WTC11 (cell line): ENCODE measurements around the gene FAM9A. TPM values are rescaled to one million over a fixed set of nuclear protein-coding genes. Genes with fewer than 3 reads are reported as not detected.
A peak's percentile ranks its signal among the peaks of the same experiment; 100 is the strongest.

Source experiments
- ATAC-seq: fragments of 200-7000 bp; cut with Tn5 transposase; 2 replicates; pipeline ENCODE4 v1.10.0; 2021; ENCODE audit warnings: mild to moderate bottlenecking, moderate library complexity
- CTCF ChIA-PET: fragments of 300-600 bp; sonication (Branson Sonifier 250); formaldehyde crosslinking; loops from one replicate; lab custom pipeline; 2021; ENCODE audit warnings: antibody characterized with exemption; lab: Charles Lee
- POLR2A ChIA-PET: fragments of 350-600 bp; sonication (Branson Sonifier 250); formaldehyde crosslinking; loops from one replicate; lab custom pipeline; 2021; ENCODE audit warnings: antibody characterized with exemption; lab: Charles Lee
- DNase-seq: peaks from one replicate; pipeline ENCODE4 v3.0.0; 2021; ENCODE audit warnings: low spot score
- H3K27ac Mint-ChIP-seq: 2 replicates; pipeline ENCODE4 v1.8.0; 2021; ENCODE audit warnings: mixed read lengths
- H3K27me3 Mint-ChIP-seq: 2 replicates; pipeline ENCODE4 v1.8.0; 2021; ENCODE audit warnings: low read depth, mild to moderate bottlenecking, moderate library complexity, mixed read lengths
- H3K36me3 Mint-ChIP-seq: 2 replicates; pipeline ENCODE4 v1.8.0; 2021; ENCODE audit warnings: mixed read lengths
- H3K4me1 Mint-ChIP-seq: 2 replicates; pipeline ENCODE4 v1.8.0; 2022; ENCODE audit warnings: mixed read lengths
- H3K4me3 Mint-ChIP-seq: 2 replicates; pipeline ENCODE4 v1.8.0; 2021; ENCODE audit warnings: mild to moderate bottlenecking, moderate library complexity, mixed read lengths
- H3K9me3 Mint-ChIP-seq: 2 replicates; pipeline ENCODE4 v1.8.0; 2021; ENCODE audit warnings: mixed read lengths
- CREM ChIP-seq: sonication (generic); formaldehyde crosslinking; IDR thresholded peaks from 2 replicates; pipeline ENCODE4 v1.8.1; 2022; ENCODE audit warnings: mild to moderate bottlenecking, missing genetic modification reagents, moderate library complexity
- ELF4 ChIP-seq: sonication (generic); formaldehyde crosslinking; IDR thresholded peaks from 2 replicates; pipeline ENCODE4 v1.8.1; 2022; ENCODE audit warnings: low read depth, mild to moderate bottlenecking, moderate library complexity, missing genetic modification reagents
- EMX1 ChIP-seq: fragments of 250-450 bp; sonication (Bioruptor Pico); IDR thresholded peaks from 2 replicates; pipeline ENCODE4 v1.8.0; 2021; ENCODE audit warnings: mild to moderate bottlenecking
- ESRRA ChIP-seq: sonication (generic); formaldehyde crosslinking; IDR thresholded peaks from 2 replicates; pipeline ENCODE4 v1.8.1; 2022; ENCODE audit warnings: mild to moderate bottlenecking, missing genetic modification reagents, borderline replicate concordance
- FOXJ3 ChIP-seq: sonication (generic); formaldehyde crosslinking; IDR thresholded peaks from 2 replicates; pipeline ENCODE4 v1.9.0; 2021; ENCODE audit warnings: missing genetic modification reagents, mild to moderate bottlenecking, borderline replicate concordance
- FOXK1 ChIP-seq: sonication (generic); formaldehyde crosslinking; IDR thresholded peaks from 2 replicates; pipeline ENCODE4 v1.8.0; 2022; ENCODE audit warnings: mild to moderate bottlenecking, moderate library complexity, missing genetic modification reagents
- FOXP1 ChIP-seq: sonication (generic); formaldehyde crosslinking; IDR thresholded peaks from 2 replicates; pipeline ENCODE4 v1.8.0; 2022; ENCODE audit warnings: missing genetic modification reagents, mild to moderate bottlenecking, moderate library complexity, borderline replicate concordance
- GABPB1 ChIP-seq: sonication (generic); formaldehyde crosslinking; IDR thresholded peaks from 2 replicates; pipeline ENCODE4 v1.8.1; 2023; ENCODE audit warnings: mild to moderate bottlenecking, missing genetic modification reagents
- JUN ChIP-seq: sonication (generic); formaldehyde crosslinking; IDR thresholded peaks from 2 replicates; pipeline ENCODE4 v1.8.0; 2023; ENCODE audit warnings: mild to moderate bottlenecking, missing genetic modification reagents
- KAT7 ChIP-seq: sonication (generic); formaldehyde crosslinking; IDR thresholded peaks from 2 replicates; pipeline ENCODE4 v1.8.1; 2023; ENCODE audit warnings: missing genetic modification reagents, mild to moderate bottlenecking, borderline replicate concordance
- NFE2L1 ChIP-seq: sonication (generic); formaldehyde crosslinking; IDR thresholded peaks from 2 replicates; pipeline ENCODE4 v1.8.1; 2023; ENCODE audit warnings: missing genetic modification reagents
- NR1H2 ChIP-seq: sonication (generic); formaldehyde crosslinking; IDR thresholded peaks from 2 replicates; pipeline ENCODE4 v1.9.0; 2021; ENCODE audit warnings: mild to moderate bottlenecking, moderate library complexity, missing genetic modification reagents
- NR3C1 ChIP-seq: sonication (generic); formaldehyde crosslinking; conservative IDR thresholded peaks from 2 replicates; pipeline ENCODE4 v1.8.1; 2023; ENCODE audit warnings: low read depth, mild to moderate bottlenecking, missing genetic modification reagents
- RORB ChIP-seq: fragments of 250-450 bp; sonication (Bioruptor Pico); IDR thresholded peaks from 2 replicates; pipeline ENCODE4 v1.9.0; 2021; ENCODE audit warnings: mild to moderate bottlenecking
- SP1 ChIP-seq: sonication (generic); formaldehyde crosslinking; conservative IDR thresholded peaks from 2 replicates; pipeline ENCODE4 v1.8.1; 2022; ENCODE audit warnings: missing genetic modification reagents
- STAT6 ChIP-seq: sonication (generic); formaldehyde crosslinking; conservative IDR thresholded peaks from 2 replicates; pipeline ENCODE4 v1.8.1; 2023; ENCODE audit warnings: mild to moderate bottlenecking, low read depth, missing genetic modification reagents, moderate library complexity
- TEAD1 ChIP-seq: sonication (generic); formaldehyde crosslinking; IDR thresholded peaks from 2 replicates; pipeline ENCODE4 v1.8.0; 2022; ENCODE audit warnings: mild to moderate bottlenecking, missing genetic modification reagents
- TEAD4 ChIP-seq: sonication (generic); formaldehyde crosslinking; IDR thresholded peaks from 2 replicates; pipeline ENCODE4 v1.8.0; 2022; ENCODE audit warnings: mild to moderate bottlenecking, missing genetic modification reagents
- USF2 ChIP-seq: sonication (generic); formaldehyde crosslinking; IDR thresholded peaks from 2 replicates; pipeline ENCODE4 v1.8.1; 2023; ENCODE audit warnings: mild to moderate bottlenecking, missing genetic modification reagents, moderate library complexity
- ZNF232 ChIP-seq: sonication (generic); formaldehyde crosslinking; IDR thresholded peaks from 2 replicates; pipeline ENCODE4 v1.8.0; 2022; ENCODE audit warnings: mild to moderate bottlenecking, missing genetic modification reagents
- ZNF423 ChIP-seq: fragments of 250-450 bp; sonication (Bioruptor Pico); IDR thresholded peaks from 2 replicates; pipeline ENCODE4 v2.1.2; 2022; ENCODE audit warnings: mild to moderate bottlenecking, moderate library complexity
- ZNF671 ChIP-seq: fragments of 250-450 bp; sonication (Bioruptor Pico); IDR thresholded peaks from 2 replicates; pipeline ENCODE4 v1.8.0; 2021; ENCODE audit warnings: mild to moderate bottlenecking
- total RNA-seq: library from RNA; stranded (reverse); gene quantifications from 3 replicates; pipeline ENCODE4 v1.2.3, GENCODE V29; 2021
- TF ChIP-seq, protein P1 (sequence below): sonication (generic); formaldehyde crosslinking; IDR thresholded peaks from 2 replicates; pipeline ENCODE4 v1.8.1; 2023; ENCODE audit warnings: mild to moderate bottlenecking, moderate library complexity, missing genetic modification reagents
- TF ChIP-seq, protein P2 (sequence below): sonication (generic); formaldehyde crosslinking; IDR thresholded peaks from 2 replicates; pipeline ENCODE4 v1.8.1; 2022; ENCODE audit warnings: missing genetic modification reagents, borderline replicate concordance
- TF ChIP-seq, protein P3 (sequence below): fragments of 250-450 bp; sonication (Bioruptor Pico); IDR thresholded peaks from 2 replicates; pipeline ENCODE4 v1.9.0; 2021; ENCODE audit warnings: moderate library complexity, mild to moderate bottlenecking, inconsistent platforms, borderline replicate concordance

The FAM9A gene
- total RNA-seq, 1 experiment from 2014 or later: not detected

DNA sequence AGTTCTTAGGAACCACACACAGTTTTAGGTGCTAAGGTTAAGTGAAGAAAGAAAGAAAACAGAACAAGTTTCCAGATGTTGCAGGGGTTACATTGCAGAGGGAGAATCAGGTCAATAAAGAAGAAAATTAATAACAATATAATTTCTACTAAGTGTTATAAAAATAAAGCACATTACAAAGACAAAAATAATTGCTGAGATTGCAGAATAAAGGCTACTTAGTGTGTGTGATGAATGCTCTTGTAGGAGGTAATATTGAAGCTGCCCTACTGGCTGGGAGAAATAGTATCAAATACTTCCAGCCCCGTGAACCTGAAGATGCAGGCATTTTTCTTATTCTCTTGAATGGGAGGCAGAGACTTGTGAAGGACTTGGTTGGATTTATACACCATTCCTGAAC, 33.2 kb upstream of the FAM9A start:
- no peak for ATAC-seq
- no peaks in the 10 kb centered on the region for H3K36me3 Mint-ChIP-seq
- POLR2A ChIA-PET: no interaction called here
- H3K9me3 Mint-ChIP-seq: peaks cover 3% of the 10 kb centered on the region; the same call in 1 of the 2 replicates
- CTCF ChIA-PET: interaction anchor here (0.6 to 0.9 kb wide), 2 partner anchors 13 to 18 kb away, joined by 3 read pairs; no protein-coding TSS in a partner anchor
- no peak for DNase-seq
- H3K4me1 Mint-ChIP-seq: no peaks in the 10 kb centered on the region
- H3K4me3 Mint-ChIP-seq: no peak overlapping the region
- no peak overlapping the region for H3K27ac Mint-ChIP-seq
- TF ChIP-seq EMX1 (CRISPR knock-in tag) (no peak), TEAD4 (CRISPR knock-in tag) (no peak), ZNF423 (CRISPR knock-in tag) (no peak), NR1H2 (no peak), TEAD1 (CRISPR knock-in tag) (no peak), NFE2L1 (CRISPR knock-in tag) (no peak), RORB (CRISPR knock-in tag) (no peak)
- H3K27me3 Mint-ChIP-seq: peaks cover 6% of the 10 kb centered on the region

DNA sequence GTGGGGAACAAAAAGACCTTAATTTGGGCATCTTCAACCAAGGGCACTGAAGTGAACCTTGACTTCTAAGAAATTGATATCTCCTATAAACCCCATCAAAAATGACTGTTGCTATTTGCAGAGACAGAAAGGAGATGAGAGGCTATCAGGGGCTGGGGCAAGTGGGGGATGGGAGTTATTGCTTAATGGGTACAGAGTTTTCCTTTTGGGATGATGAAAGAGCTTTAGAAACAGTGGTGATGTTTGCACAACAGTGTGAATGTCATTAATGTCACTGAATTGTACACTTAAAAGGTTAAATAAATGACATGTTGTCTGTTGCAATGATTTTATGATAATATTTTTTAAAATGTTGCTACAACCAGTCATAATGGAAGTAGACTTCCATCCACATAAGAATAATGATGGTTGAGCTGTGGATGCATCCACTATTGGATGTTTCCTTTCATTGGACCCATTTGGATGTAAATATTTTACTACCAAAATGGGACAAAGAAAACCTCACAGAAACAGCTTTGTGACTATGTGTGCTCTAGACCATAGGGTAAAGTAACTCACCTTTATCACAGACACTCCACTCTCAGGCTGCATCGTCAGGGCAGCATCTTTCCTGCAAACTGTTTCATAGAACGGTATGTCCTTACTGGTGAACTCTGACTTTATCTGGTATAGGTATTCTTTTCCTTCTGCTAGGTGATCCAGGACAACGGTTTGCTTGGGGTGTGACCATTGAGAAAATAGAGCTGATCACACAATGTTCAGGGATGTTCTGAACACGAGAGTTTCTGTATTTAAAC, 31.6 kb upstream of the FAM9A start:
- Mint-ChIP-seq H3K27ac (no peak overlapping the region), H3K36me3 (no peaks in the 10 kb centered on the region), H3K4me1 (no peaks in the 10 kb centered on the region), H3K9me3 (peaks cover 3% of the 10 kb centered on the region; the same call in 1 of the 2 replicates), H3K4me3 (no peak overlapping the region), H3K27me3 (peaks cover 6% of the 10 kb centered on the region)
- POLR2A ChIA-PET: no interaction called here
- ATAC-seq: no peak
- no peak for DNase-seq
- CTCF ChIA-PET: no interaction called here
- TF ChIP-seq KAT7: no peak
- peak; percentile 59; the same call in 1 of the 2 replicates for TF ChIP-seq GABPB1 (CRISPR knock-in tag)

DNA sequence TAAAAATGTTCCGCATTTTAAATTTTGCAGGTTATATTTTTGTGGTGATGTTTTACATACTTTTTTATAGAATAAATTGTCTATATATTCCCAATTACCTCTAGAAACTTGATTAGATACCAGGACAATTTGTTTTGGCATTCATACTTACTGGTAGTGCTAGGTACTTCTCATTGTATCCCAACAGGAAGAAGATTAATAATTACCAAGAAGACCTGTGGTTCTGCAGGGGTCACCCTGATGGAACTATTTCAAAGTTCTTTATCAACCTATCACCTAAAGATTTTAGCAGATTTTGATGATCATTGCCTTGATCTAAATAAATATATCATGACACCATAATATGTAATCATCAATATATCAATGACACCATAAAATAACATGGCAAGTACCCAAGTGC, 22.5 kb upstream of the FAM9A start:
- no peak for DNase-seq
- Mint-ChIP-seq H3K36me3 (no peaks in the 10 kb centered on the region), H3K27ac (no peak overlapping the region), H3K4me1 (peaks cover 8% of the 10 kb centered on the region), H3K9me3 (no peaks in the 10 kb centered on the region), H3K4me3 (no peak overlapping the region), H3K27me3 (no peaks in the 10 kb centered on the region)
- ChIA-PET POLR2A (no interaction called here), CTCF (no interaction called here)
- no peak for ATAC-seq
- TF ChIP-seq NFE2L1 (CRISPR knock-in tag) (no peak), USF2 (CRISPR knock-in tag) (no peak), SP1 (no peak), FOXP1 (CRISPR knock-in tag) (no peak), JUN (no peak), ZNF232 (CRISPR knock-in tag) (no peak), ESRRA (no peak), NR3C1 (CRISPR knock-in tag) (no peak), RORB (CRISPR knock-in tag) (no peak), STAT6 (no peak), CREM (CRISPR knock-in tag) (no peak), FOXJ3 (no peak), FOXK1 (no peak), ELF4 (CRISPR knock-in tag) (no peak), ZNF671 (no peak)
- TF ChIP-seq, protein P1, sequence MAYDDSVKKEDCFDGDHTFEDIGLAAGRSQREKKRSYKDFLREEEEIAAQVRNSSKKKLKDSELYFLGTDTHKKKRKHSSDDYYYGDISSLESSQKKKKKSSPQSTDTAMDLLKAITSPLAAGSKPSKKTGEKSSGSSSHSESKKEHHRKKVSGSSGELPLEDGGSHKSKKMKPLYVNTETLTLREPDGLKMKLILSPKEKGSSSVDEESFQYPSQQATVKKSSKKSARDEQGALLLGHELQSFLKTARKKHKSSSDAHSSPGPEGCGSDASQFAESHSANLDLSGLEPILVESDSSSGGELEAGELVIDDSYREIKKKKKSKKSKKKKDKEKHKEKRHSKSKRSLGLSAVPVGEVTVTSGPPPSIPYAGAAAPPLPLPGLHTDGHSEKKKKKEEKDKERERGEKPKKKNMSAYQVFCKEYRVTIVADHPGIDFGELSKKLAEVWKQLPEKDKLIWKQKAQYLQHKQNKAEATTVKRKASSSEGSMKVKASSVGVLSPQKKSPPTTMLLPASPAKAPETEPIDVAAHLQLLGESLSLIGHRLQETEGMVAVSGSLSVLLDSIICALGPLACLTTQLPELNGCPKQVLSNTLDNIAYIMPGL (CRISPR knock-in tag): no peak
- TF ChIP-seq, protein P2, sequence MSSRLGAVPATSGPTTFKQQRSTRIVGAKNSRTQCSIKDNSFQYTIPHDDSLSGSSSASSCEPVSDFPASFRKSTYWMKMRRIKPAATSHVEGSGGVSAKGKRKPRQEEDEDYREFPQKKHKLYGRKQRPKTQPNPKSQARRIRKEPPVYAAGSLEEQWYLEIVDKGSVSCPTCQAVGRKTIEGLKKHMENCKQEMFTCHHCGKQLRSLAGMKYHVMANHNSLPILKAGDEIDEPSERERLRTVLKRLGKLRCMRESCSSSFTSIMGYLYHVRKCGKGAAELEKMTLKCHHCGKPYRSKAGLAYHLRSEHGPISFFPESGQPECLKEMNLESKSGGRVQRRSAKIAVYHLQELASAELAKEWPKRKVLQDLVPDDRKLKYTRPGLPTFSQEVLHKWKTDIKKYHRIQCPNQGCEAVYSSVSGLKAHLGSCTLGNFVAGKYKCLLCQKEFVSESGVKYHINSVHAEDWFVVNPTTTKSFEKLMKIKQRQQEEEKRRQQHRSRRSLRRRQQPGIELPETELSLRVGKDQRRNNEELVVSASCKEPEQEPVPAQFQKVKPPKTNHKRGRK (CRISPR knock-in tag): no peak
- TF ChIP-seq, protein P3, sequence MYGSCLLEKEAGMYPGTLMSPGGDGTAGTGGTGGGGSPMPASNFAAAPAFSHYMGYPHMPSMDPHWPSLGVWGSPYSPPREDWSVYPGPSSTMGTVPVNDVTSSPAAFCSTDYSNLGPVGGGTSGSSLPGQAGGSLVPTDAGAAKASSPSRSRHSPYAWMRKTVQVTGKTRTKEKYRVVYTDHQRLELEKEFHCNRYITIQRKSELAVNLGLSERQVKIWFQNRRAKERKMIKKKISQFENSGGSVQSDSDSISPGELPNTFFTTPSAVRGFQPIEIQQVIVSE (CRISPR knock-in tag): no peak
